NOMO-1 (cell line): ENCODE results near the gene MLH1.
"Not testable (repeated sequence)": the region's sequence is repeated elsewhere in the genome, so short reads cannot be mapped to it uniquely, and the experiment has no call there.

Experiments
- DNase-seq, 2 experiments: peaks; one replicate each; lab custom pipeline; 2025; ENCODE audit not compliant: unreplicated experiment in 2 of 2; lab: John Stamatoyannopoulos, UW

MLH1 gene

DNA sequence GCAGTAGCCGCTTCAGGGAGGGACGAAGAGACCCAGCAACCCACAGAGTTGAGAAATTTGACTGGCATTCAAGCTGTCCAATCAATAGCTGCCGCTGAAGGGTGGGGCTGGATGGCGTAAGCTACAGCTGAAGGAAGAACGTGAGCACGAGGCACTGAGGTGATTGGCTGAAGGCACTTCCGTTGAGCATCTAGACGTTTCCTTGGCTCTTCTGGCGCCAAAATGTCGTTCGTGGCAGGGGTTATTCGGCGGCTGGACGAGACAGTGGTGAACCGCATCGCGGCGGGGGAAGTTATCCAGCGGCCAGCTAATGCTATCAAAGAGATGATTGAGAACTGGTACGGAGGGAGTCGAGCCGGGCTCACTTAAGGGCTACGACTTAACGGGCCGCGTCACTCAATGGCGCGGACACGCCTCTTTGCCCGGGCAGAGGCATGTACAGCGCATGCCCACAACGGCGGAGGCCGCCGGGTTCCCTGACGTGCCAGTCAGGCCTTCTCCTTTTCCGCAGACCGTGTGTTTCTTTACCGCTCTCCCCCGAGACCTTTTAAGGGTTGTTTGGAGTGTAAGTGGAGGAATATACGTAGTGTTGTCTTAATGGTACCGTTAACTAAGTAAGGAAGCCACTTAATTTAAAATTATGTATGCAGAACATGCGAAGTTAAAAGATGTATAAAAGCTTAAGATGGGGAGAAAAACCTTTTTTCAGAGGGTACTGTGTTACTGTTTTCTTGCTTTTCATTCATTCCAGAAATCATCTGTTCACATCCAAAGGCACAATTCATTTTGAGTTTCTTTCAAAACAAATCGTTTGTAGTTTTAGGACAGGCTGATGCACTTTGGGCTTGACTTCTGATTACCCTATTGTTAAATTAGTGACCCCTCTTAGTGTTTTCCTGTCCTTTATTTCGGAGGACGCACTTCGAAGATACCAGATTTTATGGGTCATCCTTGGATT, at the start of gene MLH1:
TSS of gene MLH1 (plus strand) at position 193 of the 958 bp plus-strand sequence. CDS start at position 223, 30 bp downstream.
- no peak for DNase-seq

DNA sequence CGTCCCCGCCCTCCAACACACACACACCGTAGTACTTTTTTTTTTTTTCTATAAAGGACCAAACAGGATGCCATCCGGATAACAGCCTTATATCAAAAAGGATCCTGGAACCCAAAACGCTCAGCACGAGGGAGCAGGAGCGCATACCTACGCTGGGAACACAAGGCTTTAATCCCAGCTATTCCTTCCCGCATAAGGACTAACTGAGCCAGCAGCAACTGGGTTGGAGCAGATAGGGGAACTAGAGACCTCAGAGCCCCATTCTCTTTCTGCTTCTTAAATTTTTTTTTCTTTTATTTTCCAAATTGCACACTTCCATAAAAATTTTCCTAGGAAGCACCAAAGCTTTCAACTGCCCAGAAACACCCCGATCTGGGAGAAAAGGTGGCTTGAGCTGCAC, 49.7 kb upstream of the MLH1 start:
- peak in 1 of 2 experiments; percentile 16 for DNase-seq

DNA sequence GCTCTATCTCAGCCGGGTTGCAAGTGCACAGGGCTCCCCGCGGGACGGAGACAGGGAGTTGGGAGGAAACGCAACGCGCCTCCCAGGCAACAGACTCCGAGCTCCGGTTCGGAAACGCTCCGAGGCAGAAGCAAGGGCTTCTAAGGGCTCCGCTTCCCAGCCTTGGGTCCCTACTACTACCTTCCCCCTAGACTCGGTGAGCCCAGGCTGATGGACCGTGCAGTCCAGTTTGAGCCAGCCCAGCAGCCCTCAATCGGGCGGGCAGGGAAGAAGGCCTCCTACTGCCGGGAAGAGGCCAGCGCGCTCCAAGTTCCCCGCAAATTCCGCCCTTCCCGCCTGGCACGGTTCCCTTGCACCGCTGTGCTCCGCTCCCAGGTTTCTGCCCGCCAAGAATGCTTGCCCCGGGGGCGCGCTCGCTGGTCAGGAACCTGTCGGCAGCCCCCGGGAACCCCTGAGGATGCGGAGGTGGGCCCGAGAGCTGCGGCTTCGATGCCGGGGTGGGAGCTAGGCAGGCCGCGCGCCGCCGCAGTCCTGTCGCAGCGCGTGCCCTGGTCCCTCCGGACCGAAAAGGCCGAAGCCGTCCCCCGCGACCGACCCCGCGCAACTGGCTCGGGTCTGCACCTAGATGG, 49.2 kb upstream of the MLH1 start:
- peak in 1 of 2 experiments; percentile 31 for DNase-seq

DNA sequence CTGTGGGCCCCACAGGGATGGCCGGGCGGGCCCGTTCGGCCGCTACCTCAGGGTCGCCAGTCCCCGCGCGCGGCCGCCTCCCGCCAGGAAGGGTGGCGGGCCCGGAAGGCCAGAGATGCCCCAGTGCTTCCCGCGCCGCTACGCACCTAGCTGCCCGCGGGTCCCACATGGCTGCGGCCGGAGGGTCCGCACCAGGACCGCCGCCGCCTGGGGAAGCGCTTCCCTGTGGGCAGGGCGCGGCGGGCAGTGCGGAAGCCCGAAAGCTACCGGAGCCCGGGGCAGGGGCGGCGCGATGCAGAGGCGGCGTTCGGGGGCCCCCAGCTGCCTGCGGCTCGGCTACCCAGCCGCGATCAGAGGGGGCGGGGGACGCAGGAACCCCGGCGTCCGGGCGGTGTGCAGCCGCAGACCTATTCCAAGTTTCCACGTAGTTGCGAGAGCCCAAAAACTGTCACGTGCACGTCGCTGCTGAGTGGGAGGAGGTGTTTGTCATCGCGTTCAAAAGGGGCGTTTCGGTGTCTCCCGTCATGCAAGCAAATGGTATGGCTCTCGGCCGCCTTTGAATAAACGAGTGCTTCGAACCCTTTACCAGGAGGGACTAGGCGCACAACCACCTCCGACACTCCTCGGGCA, 48.6 kb upstream of the MLH1 start, which contains the start of gene TRANK1:
TSS of gene TRANK1 (minus strand) at position 414 of the 630 bp plus-strand sequence. CDS start at position 169, 245 bp downstream.
- DNase-seq, result peak; percentile 46 to 64

DNA sequence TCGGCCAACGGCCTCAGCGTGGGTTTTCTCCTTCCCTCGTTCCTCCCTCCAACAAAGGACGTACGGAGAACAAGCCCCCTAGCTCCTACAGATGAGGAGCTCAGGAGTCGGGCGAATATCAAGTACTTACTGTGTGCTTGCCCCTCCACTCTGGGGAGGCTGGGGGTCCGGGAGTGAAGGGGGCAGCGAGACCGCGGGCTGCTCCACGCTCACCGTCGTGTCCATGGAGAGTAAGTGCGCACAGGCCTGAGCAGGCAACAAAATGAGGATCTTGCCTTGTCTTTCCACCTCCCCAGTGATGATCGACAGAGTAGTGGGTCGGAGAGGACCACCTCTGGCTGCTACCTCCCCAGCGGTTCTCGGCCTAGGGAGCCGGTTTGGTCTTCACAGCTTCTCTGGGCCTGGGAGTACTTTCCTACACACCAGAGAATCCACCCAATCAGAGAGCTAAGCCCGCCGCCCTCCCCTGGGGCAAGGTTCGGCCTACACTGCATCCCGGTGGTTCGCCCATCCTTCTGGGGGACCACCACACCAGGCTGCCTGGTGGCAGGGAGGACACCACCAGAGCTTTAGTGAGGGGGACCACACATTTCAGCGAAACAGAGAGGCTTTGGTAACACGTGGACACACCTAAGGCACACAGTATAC, 47.9 kb upstream of the MLH1 start:
- DNase-seq, result no peak

DNA sequence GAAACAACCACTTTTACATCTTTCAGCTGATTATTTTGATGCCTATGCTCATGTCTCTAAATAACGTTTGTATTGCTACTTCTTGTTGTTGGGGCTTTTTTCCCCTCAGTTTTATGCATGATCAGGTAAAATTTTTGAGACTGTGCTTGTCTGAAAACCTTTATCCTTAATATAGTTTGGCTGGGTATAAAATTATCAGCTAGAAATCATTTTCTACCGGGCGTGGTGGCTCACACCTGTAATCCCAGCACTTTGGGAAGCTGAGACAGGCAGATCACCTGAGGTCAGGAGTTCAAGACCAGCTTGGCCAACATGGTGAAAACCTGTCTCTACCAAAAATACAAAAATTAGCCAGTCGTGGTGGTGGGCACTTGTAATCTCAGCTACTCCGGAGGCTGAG, 45.5 kb upstream of the MLH1 start:
- not testable (repeated sequence) for DNase-seq

DNA sequence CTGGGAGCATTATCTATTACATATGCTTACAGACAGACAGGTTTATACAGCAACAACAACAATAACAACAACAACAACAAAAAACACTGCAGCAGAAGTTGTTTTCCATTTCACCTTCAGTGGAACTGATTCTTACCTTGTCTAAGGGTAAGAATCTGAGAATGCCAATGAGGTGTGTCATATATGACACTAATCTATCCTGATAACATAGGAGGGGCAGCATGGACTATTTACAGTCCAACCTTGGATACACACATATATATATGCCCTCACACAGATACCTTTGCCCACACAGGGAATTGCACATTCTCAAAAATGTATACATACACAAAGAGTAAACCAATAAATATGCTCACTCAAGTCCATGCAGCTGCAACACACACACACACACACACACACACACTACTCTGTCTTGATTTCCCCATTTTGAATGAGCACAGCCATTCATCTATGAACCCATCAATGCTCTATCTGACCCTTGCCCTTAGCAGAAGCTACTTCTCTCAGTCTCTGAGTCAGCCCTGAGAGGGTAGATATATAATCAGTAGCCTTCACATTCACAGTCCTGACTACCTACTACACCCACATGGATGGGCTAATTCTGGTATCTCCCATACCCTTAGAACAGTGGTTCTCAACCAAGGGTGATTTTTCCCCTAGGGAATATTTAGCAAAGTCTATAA, 38.7 kb upstream of the MLH1 start:
- no peak for DNase-seq

DNA sequence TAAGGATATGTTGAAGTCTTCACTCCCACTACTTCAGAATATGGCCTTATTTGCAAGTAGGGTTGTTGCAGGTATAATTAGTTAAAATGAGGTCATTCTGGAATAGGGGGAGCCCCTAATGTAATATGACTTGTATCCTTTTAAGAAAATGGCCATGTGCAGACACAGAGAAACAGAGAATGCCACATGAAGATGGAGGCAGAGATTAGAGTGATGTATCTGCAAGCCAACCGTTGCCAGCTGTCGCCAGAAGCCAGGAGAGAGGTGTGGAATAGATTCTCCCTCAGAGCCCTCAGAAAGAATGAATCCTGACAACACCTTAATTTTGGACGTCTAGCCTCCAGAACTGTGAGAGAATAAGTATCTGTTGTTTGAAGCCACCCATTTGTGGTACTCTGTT, 37.2 kb upstream of the MLH1 start:
- DNase-seq, result no peak

DNA sequence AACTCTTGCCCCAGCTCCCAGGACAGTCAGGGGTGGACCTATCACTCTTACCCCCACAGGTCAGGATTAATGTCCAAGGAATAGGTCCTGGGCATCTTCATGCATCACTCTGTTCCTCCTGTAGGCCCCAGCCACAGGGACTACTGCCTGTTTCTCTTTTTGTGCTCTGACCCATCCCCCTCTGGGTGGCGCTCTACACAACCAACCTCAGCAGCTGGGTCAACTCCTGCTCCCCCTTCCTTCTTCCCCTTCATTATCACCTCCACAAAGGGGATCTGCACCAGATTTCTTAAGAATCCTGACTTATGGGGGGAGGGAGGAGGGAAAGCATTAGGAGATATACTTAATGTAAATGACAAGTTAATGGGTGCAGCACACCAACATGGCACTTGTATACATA, 36.3 kb upstream of the MLH1 start:
- DNase-seq, result no peak

DNA sequence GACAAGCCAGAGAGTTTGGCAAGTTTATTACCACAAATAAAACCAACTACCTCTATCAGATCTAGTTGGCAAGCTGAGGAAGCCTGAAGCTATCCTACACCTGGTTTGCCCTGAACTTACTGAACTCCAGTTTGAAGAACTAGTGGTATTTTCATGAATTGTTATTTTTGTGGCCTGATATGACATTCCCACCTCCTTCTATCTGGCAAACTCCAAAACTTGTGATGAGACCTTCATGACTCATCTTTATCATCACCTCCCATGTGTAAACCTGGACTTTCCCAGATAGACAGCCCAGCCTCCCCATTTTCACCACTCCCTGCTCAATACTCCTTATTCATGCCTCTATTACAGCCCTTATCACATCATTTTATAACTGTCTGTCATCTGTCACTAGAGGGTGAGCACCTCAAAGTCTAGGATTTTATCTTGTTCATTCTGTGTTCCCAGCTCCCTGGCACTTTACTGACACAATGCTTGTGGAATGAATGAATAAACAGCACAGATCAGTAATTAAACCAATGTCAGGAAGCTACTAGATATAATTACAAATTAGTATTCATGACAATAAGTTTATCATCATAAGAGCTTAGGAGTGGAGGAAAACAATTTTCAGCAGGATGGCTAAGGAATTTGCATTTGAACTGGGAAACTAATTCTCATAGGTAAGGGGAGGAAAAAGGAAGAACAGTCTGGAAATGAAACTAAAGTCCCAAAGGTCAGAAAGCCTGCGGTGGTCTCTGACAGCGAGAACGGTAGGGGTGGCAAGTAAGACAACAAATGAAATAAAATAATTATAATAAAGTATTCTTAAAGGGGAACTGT, 35.2 kb upstream of the MLH1 start:
- no peak for DNase-seq

DNA sequence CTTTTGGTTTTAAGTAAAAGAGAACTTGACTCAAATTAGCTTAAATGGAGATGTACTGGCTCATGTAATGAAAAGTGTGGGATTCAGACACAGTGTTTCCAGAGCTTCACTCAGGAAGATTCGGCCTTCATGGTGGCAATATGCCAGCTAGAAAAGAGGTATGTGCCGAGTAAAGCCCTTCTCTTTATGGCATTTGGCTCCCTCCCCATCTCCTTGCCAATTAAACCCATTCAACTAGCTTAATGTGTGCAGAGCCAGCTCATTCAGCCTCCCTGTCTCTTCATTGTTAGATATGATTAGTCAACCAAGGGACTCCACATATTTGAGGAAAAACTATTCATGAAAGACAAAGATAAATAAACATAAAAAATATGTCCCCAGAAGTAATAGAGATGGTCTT, 33.5 kb upstream of the MLH1 start:
- DNase-seq, result no peak

DNA sequence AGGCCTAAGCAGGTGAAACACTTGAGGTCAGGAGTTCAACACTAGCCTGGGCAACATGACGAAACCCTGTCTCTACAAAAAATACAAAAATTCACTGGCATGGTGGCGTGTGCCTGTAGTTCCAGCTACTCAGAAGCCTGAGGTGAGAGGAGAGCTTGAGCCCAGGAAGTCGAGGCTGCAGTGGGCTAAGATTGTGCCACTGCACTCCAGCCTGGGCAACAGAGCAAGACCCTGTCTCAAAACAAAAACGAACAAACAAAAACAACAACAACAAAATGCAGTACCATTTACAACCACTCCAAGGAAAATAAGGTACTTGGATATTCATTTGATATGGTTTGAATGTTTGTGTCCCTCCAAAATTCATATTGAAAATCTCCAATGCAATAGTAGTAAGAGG, 32.8 kb upstream of the MLH1 start:
- no peak for DNase-seq

DNA sequence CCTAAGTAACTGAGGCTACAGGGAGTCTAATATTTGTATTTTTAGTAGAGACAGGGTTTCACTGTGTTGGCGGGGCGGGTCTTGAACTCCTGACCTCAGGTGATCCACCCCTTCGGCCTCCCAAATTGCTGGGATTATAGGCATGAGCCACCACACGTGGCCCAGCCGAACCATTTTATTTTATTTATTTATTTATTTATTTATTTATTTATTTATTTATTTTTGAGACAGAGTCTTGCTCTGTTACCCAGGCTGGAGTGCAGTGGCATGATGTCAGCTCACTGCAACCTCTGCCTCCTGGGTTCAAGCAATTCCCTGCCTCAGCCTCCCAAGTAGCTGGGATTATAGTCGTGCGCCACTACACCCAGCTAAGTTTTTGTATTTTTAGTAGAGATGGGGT, 30.3 kb upstream of the MLH1 start:
- DNase-seq, result not testable (repeated sequence)

DNA sequence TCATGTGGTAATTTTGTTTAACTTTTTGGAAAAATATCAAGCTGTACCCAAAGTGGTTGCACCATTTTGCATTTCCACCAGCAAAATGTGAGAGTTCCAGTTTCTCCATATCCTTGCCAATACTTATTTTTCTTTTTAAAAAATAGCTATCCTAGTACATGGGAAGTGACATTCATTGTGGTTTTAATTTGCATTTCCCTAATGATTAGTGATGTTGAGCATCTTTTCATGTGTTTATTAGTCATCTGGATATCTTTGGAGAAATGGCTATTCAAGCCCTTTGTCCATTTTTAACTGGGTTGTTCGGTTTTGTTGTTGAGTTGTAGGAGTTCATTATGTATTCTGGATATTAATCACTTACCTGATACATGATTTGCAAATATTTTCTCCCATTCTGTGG, 29.0 kb upstream of the MLH1 start:
- no peak for DNase-seq

DNA sequence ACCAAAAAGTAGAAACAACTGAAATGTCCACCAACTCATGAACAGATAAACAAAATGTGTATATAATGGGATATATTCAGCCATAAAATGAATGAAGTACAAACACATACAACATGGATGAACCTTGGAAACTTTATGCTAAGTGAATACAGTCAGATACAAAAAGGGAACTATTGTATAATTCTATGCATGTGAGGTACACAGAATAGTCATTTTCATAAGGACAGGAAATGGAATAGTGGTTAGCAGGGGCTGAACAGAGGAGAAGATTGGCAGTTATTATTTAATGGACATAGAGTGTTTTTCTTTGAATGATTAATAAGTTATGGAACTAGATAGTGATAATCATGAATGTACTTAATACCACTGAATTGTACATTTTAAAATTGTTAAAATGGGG, 28.5 kb upstream of the MLH1 start:
- DNase-seq, result peak in 1 of 2 experiments; percentile 22

DNA sequence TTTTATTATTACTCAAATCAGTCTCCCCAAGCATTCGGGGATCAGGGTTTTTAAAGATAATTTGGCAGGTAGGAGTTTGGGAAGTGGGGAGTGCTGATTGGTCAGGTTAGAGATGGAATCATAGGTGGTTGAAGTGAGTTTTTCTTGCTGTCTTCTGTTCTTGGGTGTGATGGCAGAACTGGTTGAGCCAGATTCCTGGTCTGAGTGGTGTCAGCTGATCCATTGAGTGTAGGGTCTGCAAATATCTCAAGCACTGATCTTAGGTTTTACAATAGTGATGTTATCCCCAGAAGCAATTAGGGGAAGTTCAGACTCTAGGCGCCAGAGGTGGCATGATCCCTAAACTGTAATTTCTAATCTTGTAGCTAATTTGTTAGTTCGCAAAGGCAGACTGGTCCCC, 27.9 kb upstream of the MLH1 start:
- no peak for DNase-seq

DNA sequence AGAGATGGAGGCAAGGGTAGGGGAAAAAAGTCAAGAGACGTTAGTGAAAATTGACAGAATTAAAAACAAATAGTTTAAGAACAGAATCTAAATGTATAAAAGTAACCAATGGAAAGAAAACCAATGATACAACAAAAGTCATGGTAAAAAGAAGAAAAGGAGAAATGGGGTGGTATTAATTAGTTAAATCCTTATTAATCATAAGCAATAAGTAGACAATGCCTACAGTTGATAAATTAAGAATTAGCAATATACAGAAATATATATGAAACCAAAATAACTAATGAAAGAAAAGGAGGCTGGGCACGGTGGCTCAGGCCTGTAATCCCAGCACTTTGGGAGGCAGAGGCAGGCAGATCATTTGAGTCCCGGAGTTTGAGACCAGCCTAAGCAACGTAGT, 24.2 kb upstream of the MLH1 start:
- DNase-seq, result no peak

DNA sequence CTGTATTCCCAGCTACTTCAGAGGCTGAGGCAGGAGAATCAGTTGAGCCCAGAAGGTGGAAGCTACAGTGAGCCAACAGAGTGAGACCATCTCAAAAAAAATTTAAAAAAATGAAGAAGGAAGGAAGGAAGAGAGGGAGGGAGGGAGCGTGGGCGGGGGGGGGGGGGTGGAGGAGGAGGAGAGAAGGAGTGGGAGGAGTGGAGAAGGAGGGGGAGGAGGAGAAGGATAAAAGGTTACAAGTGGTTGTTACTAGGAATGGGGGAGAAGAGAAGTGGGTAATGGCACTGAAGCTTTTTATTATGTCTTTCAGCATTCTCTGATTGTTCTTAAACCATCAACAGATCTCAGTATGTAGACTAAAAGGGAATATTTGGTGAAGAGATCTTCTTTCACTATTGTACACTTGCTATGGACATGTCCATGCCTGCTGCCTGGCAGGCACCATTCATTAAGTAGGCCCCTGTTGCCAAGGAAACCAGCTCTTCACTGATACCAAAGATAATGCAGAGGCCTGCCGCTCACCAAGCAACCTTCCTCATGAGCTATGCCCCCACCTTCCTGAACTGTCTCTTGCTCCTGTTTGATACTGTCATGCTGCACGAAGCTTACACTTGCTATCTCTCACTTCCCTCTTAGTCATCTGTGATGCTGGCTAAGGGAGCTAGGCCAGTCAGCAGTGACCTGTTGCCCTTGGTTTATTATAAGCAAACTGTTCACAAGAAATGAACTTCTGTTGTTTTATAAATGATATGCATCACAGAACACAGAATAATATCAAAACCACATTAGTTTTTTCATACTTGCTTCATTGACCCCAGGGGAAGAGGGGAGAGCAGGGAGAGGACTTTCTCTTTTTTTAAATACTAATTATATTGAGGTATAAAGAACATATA, 23.5 kb upstream of the MLH1 start:
- peak; percentile 70 to 91 for DNase-seq

DNA sequence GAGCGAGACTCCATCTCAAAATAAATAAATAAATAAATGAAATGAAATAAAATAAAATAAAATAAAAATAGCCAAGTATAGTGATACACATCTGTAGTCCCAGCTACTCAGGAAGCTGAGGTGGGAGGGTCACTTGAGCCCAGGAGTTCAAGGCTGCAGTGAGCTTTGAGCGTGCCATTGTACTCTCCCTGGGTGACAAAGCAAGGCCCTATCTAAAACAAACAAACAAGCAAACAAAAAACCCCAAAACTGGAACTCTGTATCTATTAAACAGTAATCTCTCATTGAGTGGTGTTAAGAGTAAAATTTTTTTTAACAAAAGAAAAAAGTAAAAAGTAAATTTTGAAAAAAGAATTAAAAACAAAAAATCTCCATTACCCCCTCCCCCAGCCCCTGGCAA, 21.2 kb upstream of the MLH1 start:
- no peak for DNase-seq
